ENCODE data around the gene HAGH. TPM values are rescaled to one million over a fixed set of nuclear protein-coding genes. Genes with fewer than 3 reads are reported as not detected.
A peak's percentile ranks its signal among the peaks of the same experiment; 100 is the strongest.

Gene HAGH
- polyA plus RNA-seq, 1 experiment: 51.6 TPM

DNA sequence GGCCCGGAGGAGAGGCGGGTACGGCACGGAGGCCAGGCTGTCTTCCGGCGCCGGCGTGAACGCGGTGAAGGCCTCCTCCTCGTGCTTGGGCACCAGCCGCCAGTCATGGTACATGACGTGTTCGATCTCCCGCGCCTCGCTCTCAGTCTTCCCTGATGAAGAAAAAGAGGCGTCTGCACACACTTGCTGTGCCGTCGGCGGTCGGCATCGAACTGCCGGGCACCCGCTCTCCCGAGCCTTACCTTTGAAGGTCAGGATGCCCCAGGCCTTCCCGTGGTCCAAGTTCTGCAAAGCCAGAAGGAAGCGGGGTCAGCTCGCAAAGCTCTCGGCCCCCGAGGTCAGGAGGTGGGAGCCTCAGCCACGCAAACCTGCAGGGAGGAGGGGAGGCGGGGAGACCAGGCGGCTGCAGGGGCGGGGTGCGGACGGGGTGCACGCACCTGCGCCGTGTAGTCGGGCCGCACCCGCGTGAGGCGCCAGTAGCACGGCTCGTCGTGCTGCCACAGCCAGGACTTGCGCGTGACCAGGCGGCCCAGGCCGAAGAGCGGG is 54.2 kb downstream of the HAGH start, which contains the start of gene EME2:
TSS of gene EME2 (plus strand) at position 449 of the 546 bp plus-strand sequence. CDS start 418 bp downstream, outside the sequence.
- TF ChIP-seq, protein P1, sequence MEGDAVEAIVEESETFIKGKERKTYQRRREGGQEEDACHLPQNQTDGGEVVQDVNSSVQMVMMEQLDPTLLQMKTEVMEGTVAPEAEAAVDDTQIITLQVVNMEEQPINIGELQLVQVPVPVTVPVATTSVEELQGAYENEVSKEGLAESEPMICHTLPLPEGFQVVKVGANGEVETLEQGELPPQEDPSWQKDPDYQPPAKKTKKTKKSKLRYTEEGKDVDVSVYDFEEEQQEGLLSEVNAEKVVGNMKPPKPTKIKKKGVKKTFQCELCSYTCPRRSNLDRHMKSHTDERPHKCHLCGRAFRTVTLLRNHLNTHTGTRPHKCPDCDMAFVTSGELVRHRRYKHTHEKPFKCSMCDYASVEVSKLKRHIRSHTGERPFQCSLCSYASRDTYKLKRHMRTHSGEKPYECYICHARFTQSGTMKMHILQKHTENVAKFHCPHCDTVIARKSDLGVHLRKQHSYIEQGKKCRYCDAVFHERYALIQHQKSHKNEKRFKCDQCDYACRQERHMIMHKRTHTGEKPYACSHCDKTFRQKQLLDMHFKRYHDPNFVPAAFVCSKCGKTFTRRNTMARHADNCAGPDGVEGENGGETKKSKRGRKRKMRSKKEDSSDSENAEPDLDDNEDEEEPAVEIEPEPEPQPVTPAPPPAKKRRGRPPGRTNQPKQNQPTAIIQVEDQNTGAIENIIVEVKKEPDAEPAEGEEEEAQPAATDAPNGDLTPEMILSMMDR (IDR thresholded peaks at IDR 0.05; ENCODE audit: insufficient read depth, low read depth, low read length): no peak
- H3K27me3 ChIP-seq (ENCODE audit: control insufficient read depth, insufficient read depth, low read length): no peaks in the 10 kb centered on the region
- CTCF ChIA-PET: interaction anchor here (0.6 to 1.9 kb wide), 4 partner anchors 10 to 80 kb away, joined by 3 to 8 read pairs (median 4); partner anchors contain the start of genes MAPK8IP3, NUBP2 and SPSB3
- H3K4me3 ChIP-seq (ENCODE audit: low read depth, low read length): peak within 1 kb of the TSS; percentile 92
- H3K36me3 ChIP-seq (ENCODE audit: control insufficient read depth, insufficient read depth, low read length): peaks cover 31% of the 10 kb centered on the region
- no peak for DNase-seq (ENCODE audit: low read depth)
- POLR2A ChIA-PET: interaction anchor here (0.6 kb wide), 1 partner anchor 67 kb away, joined by 4 read pairs; no protein-coding TSS in a partner anchor

DNA sequence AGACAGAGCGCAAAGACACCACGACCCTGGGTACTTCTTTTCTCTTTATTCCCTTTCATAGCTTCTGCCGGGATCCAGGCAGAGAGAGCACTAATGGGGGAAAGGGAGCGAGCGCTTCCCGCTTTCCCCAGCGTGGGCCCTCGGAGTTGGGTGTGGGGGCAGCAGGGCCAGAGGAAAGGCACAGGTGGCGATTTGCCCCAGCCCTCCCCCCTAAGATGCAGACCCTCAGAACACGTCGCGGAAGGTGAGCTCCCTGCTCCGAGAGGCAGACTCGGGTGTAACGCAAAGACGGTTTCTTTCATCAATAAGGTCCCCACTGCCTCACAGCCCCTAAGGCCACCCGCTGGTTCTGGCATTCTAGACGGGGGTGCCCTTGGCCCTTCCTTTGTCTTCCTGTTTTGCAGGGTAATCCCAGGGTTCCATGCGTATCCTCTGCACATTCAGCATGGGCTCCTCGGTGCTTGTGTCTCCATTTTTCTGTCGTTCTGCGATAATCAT is 54.7 kb downstream of the HAGH start:
- Histone ChIP-seq H3K27me3 (ENCODE audit: control insufficient read depth, insufficient read depth, low read length) (no peaks in the 10 kb centered on the region), H3K4me3 (ENCODE audit: low read depth, low read length) (peak overlapping the region; percentile 92), H3K36me3 (ENCODE audit: control insufficient read depth, insufficient read depth, low read length) (peaks cover 31% of the 10 kb centered on the region)
- no peak for DNase-seq (ENCODE audit: low read depth)
- POLR2A ChIA-PET: no interaction called here
- TF ChIP-seq, protein P1 (IDR thresholded peaks at IDR 0.05; ENCODE audit: insufficient read depth, low read depth, low read length): no peak
- CTCF ChIA-PET: interaction anchor here (1.8 kb wide), 1 partner anchor 11 kb away, joined by 5 read pairs; the partner anchor contains the start of genes NUBP2 and SPSB3

DNA sequence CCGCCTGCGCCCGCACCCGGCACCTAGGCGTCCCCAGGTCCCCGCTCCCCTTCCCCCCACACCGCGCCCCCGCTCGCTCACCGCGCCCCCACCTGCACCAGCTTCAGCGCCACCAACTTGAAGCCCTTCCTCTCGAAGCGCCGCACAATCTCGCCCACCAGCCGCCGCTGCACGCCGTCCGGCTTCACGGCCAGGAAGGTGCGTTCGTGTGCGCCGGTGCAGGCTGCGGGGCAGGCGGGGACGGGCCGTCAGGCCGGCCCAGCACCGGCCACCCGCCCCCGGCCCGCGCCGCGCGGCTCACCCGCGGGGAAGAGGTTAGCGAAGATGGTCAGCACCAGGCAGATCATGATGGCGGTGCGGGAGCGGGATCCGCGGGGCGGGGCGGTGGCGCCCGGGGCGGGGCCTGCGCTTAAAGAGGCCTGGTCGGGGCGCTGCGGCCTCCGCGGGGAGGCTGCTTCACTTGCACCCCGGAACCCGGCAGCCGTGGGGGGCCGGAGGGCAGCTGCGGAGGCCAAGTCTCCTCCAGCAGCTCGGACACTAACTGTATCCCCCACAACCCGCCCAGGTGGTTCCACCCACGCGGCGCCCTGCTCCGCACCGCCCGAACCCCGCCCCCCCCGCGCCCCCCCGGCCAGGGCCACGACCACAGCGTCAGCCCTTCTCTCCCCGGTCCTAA is 55.3 kb downstream of the HAGH start, which contains the start of gene NME3:
TSS of gene NME3 (minus strand) at position 356 of the 676 bp plus-strand sequence. CDS start at position 347, 9 bp downstream.
- peak within 1 kb of the TSS; percentile 92 for H3K4me3 ChIP-seq (ENCODE audit: low read depth, low read length)
- H3K36me3 ChIP-seq (ENCODE audit: control insufficient read depth, insufficient read depth, low read length): peaks cover 30% of the 10 kb centered on the region
- ChIA-PET POLR2A (interaction anchor here (0.6 kb wide), 1 partner anchor 12 kb away, joined by 3 read pairs; the partner anchor contains the start of gene NUBP2), CTCF (interaction anchor here (1.8 kb wide), 1 partner anchor 11 kb away, joined by 5 read pairs; the partner anchor contains the start of genes NUBP2 and SPSB3)
- TF ChIP-seq, protein P1 (IDR thresholded peaks at IDR 0.05; ENCODE audit: insufficient read depth, low read depth, low read length): no peak
- no peaks in the 10 kb centered on the region for H3K27me3 ChIP-seq (ENCODE audit: control insufficient read depth, insufficient read depth, low read length)
- DNase-seq (ENCODE audit: low read depth): no peak

DNA sequence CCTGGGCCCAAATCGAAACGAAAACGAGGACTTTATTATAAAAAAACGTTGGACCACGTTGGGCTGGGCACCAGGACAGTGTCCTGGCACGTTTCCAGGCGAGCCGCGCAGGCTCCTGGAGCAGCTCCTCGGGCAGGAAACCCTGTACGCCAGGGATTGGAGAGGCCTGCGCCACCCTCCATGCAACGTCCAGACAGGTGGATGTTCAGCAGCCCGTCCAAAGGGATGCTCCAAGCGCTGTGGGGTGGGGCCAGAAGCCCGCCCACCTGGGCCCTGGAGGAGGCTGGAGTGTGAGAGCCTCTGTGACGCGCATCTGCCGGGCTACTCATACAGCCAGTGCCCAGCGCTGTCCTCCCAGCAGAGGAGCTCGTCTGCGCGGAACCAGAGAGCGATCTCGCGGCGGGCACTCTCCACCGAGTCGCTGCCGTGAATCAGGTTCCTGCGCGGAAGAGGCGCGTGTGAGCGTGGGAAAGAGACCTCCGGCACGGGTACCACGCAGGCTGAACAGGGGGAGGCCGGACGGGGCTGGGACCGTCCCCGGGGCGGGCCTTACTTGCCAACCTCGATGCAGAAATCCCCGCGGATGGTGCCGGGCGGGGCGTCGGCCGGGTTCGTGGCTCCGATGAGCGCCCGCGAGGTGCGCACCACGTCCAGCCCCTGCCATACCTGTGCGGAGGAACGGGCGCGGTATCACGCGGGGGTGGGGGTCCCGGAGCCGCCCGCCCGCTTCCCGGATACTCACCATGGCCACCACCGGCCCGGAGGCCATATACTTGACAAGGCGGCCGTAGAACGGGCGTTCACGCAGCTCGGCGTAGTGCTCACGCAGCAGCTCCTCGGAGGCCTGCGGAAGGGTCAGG is 56.1 kb downstream of the HAGH start:
- TF ChIP-seq, protein P1 (IDR thresholded peaks at IDR 0.05; ENCODE audit: insufficient read depth, low read depth, low read length): no peak
- H3K4me3 ChIP-seq (ENCODE audit: low read depth, low read length): peak overlapping the region; percentile 92
- CTCF ChIA-PET: interaction anchor here (1.3 to 1.8 kb wide), 2 partner anchors 61 to 64 kb away, joined by 3 to 4 read pairs; partner anchors contain the start of gene MAPK8IP3
- no peak for DNase-seq (ENCODE audit: low read depth)
- H3K36me3 ChIP-seq (ENCODE audit: control insufficient read depth, insufficient read depth, low read length): peaks cover 30% of the 10 kb centered on the region
- POLR2A ChIA-PET: interaction anchor here (0.6 kb wide), 1 partner anchor 12 kb away, joined by 3 read pairs; the partner anchor contains the start of gene NUBP2
- no peaks in the 10 kb centered on the region for H3K27me3 ChIP-seq (ENCODE audit: control insufficient read depth, insufficient read depth, low read length)
